ENCODE measurements around the gene SNTB2. TPM values are rescaled to one million over a fixed set of nuclear protein-coding genes. Genes with fewer than 3 reads are reported as not detected.
"Not testable (repeated sequence)": the region's sequence is repeated elsewhere in the genome, so short reads cannot be mapped to it uniquely, and the experiment has no call there.

Gene SNTB2
- total RNA-seq (10 to 100 TPM; 13.2 to 23.1 (median 17.3) TPM), total RNA-seq (11.9 to 46.2 (median 26.5) reads per million in 29 experiments)
- total RNA-seq (2013), result 18.1 TPM

DNA sequence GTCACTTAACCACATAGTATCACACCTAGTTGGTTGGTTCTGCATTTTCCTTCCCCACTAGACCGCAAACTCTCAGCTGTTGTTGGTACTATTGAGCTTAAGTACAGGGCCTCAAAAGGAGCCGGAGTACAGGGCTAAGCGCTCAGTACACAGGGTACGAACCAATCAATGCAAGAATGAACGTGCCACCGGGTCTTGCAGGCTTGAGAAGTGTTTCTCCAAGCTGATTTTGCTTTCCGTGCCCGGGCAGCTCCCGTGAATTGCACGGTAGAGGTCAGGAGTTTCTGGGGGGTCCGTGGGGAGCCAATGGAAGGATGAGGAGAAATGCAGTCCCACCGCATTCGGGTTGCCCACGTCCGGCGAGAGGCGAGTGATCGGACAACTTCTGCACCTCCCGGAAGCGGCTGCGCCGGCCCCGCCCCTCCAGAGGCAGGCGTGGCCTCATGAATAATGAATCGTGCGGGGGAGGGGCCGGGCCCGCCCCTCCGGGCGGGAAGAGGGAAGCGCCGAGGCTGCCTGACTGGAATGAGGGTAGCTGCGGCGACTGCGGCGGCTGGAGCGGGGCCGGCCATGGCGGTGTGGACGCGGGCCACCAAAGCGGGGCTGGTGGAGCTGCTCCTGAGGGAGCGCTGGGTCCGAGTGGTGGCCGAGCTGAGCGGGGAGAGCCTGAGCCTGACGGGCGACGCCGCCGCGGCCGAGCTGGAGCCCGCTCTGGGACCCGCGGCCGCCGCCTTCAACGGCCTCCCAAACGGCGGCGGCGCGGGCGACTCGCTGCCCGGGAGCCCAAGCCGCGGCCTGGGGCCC lies at the start of gene SNTB2:
SNTB2 (plus strand) TSS at position 523 of the 804 bp plus-strand sequence; CDS start at position 526, 3 bp downstream.
- ATAC-seq (replicated peaks in 1 of 4), result peak; percentile 81 to 88 (median 83)
- under 1% methylated on average over 68 of the region's 69 CpGs for WGBS (ENCODE audit: insufficient coverage)

DNA sequence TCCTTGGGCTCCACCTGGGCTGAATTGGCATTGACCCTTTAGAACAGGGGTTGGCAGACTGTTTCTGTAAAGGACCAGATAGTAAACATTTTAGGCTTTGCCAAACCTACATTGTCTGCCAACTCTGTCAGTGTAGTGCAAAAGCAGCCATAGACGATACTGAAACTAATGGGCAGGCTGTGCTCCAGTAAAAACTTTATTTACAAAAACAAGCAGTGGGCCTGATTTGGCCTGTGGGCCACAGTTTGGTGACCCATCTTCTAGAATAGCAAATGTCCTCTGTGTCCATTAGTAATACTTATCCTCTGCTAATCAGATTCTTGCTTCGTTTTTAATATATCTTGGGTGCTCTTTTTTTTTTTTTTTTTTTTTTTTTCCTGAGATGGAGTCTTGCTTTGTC lies 48.4 kb upstream of the SNTB2 start:
- WGBS (ENCODE audit: insufficient coverage), result no CpG with 5 or more reads among the region's 2 CpGs
- H3K9me3 Mint-ChIP-seq, result no peaks in the 10 kb centered on the region
- peaks cover 18 to 21% (median 21%) of the 10 kb centered on the region in 3 donors for H3K4me1 Mint-ChIP-seq
- ChIA-PET CTCF (no interaction called here), POLR2A (no interaction called here)
- H3K27ac ChIP-seq (ENCODE audit: low read length), result no peak overlapping the region
- H3K36me3 ChIP-seq (ENCODE audit: control insufficient read depth in 2 of 2, extremely low read depth in 1 of 2, insufficient read depth in 1 of 2, low read length in 1 of 2), result peaks cover 13 to 50% of the 10 kb centered on the region in 2 donors
- no peaks in the 10 kb centered on the region for H3K27me3 Mint-ChIP-seq
- H3K4me3 ChIP-seq (ENCODE audit: control insufficient read depth in 1 of 2, extremely low read depth in 1 of 2, low read length in 1 of 2), result no peak overlapping the region
- no peaks in the 10 kb centered on the region for H3K9me3 ChIP-seq
- no peaks in the 10 kb centered on the region for H3K27me3 ChIP-seq (replicated peaks in 1 of 2; ENCODE audit: control insufficient read depth in 2 of 2, extremely low read depth in 1 of 2, insufficient read depth in 2 of 2, low read length in 1 of 2)
- peaks cover 52% of the 10 kb centered on the region for H3K36me3 Mint-ChIP-seq
- ATAC-seq (replicated peaks in 1 of 4) (no peak), DNase-seq (no peak)
- peaks cover 0 to 4% of the 10 kb centered on the region in 2 experiments for H3K4me1 ChIP-seq (ENCODE audit: control insufficient read depth in 1 of 2, extremely low read depth in 1 of 2, insufficient read depth in 2 of 2, low read length in 2 of 2)
- no peak overlapping the region for H3K4me3 Mint-ChIP-seq
- H3K27ac Mint-ChIP-seq, result no peak overlapping the region

More for the DNA sequence above, at the start of gene SNTB2:
- H3K4me1 Mint-ChIP-seq, result peaks cover 43 to 52% (median 47%) of the 10 kb centered on the region in 3 donors
- ChIA-PET POLR2A (interaction anchor here (0.5 to 1.1 kb wide), 4 partner anchors 21 to 54 kb away, joined by 3 to 4 read pairs (median 4); partner anchors contain the start of genes CHTF8 (in 1 of the 2) and UTP4 (in 1 of the 2)), CTCF (interaction anchor here (0.5 to 3.2 kb wide), 10 partner anchors 11 to 1641 kb away, joined by 3 to 8 read pairs (median 4); no protein-coding TSS in a partner anchor)
- peak; percentile 59 to 86 (median 74) for DNase-seq
- H3K4me3 ChIP-seq (ENCODE audit: control insufficient read depth in 1 of 2, extremely low read depth in 1 of 2, low read length in 1 of 2), result peak within 1 kb of the TSS; percentile 73 to 78
- peak within 1 kb of the TSS; percentile 99 for H3K27ac Mint-ChIP-seq
- no peaks in the 10 kb centered on the region for H3K27me3 ChIP-seq (replicated peaks in 1 of 2; ENCODE audit: control insufficient read depth in 2 of 2, extremely low read depth in 1 of 2, insufficient read depth in 2 of 2, low read length in 1 of 2)
- no peaks in the 10 kb centered on the region for H3K36me3 ChIP-seq (ENCODE audit: control insufficient read depth in 2 of 2, extremely low read depth in 1 of 2, insufficient read depth in 1 of 2, low read length in 1 of 2)
- peaks cover 13 to 50% of the 10 kb centered on the region in 2 experiments for H3K4me1 ChIP-seq (ENCODE audit: control insufficient read depth in 1 of 2, extremely low read depth in 1 of 2, insufficient read depth in 2 of 2, low read length in 2 of 2)
- H3K4me3 Mint-ChIP-seq, result peak within 1 kb of the TSS; percentile 99 to 100 (median 99)
- H3K27ac ChIP-seq (ENCODE audit: low read length), result peak within 1 kb of the TSS; percentile 69
- no peaks in the 10 kb centered on the region for H3K27me3 Mint-ChIP-seq
- H3K9me3 Mint-ChIP-seq, result no peaks in the 10 kb centered on the region
- peaks cover 5% of the 10 kb centered on the region for H3K36me3 Mint-ChIP-seq
- H3K9me3 ChIP-seq, result no peaks in the 10 kb centered on the region

DNA sequence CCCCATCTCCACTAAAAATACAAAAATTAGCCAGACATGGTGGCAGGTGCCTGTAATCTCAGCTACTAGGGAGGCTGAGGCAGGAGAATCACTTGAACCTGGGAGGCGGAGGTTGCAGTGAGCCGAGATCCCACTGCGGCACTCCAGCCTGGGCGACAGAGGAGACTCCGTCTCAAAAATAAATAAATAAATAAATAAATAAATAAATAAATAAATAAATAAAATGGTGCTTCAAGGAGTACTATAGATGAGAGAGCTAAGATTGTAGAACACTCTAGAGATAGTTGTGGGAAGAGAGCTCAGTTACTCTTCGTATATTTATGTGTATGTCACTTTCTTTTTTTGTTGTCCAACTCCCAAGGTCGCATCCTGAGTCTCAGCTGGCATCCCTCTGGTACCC lies 47.5 kb upstream of the SNTB2 start:
- peaks cover 55% of the 10 kb centered on the region for H3K36me3 Mint-ChIP-seq
- CTCF ChIA-PET, result interaction anchor here in 1 of 2 donors (1.0 kb wide), 1 partner anchor 11 kb away, joined by 3 read pairs; no protein-coding TSS in a partner anchor
- DNase-seq; H3K9me3 ChIP-seq; ATAC-seq (replicated peaks in 1 of 4); H3K4me3 Mint-ChIP-seq; H3K27ac Mint-ChIP-seq; H3K27ac ChIP-seq (ENCODE audit: low read length); POLR2A ChIA-PET; H3K4me1 ChIP-seq (ENCODE audit: control insufficient read depth in 1 of 2, extremely low read depth in 1 of 2, insufficient read depth in 2 of 2, low read length in 2 of 2); H3K27me3 Mint-ChIP-seq; H3K9me3 Mint-ChIP-seq; H3K27me3 ChIP-seq (replicated peaks in 1 of 2; ENCODE audit: control insufficient read depth in 2 of 2, extremely low read depth in 1 of 2, insufficient read depth in 2 of 2, low read length in 1 of 2); H3K4me3 ChIP-seq (ENCODE audit: control insufficient read depth in 1 of 2, extremely low read depth in 1 of 2, low read length in 1 of 2): not testable (repeated sequence)
- no CpG with 5 or more reads among the region's 7 CpGs for WGBS (ENCODE audit: insufficient coverage)
- peaks cover 10 to 14% (median 12%) of the 10 kb centered on the region in 3 donors for H3K4me1 Mint-ChIP-seq
- H3K36me3 ChIP-seq (ENCODE audit: control insufficient read depth in 2 of 2, extremely low read depth in 1 of 2, insufficient read depth in 1 of 2, low read length in 1 of 2), result peaks cover 19 to 57% of the 10 kb centered on the region in 2 donors

DNA sequence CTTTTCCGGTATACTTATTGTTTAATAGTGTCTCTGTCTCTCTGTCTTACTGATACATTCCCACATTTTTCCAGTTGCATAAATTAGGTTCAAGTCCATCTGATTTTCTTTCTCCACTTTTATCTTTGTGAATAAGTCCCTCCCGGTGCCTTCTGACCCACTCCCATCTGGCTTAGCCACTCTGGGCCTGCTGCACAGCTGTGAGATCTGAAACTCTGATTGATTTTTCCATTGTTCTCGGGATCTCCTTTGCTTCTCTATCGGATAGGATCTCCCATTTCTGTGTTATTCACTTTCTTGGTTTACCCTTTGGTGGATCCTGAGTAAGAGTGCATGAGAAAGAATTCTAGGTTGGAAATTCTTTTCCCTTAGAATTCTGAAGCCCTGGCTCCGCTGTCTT lies 46.0 kb upstream of the SNTB2 start:
- no peak overlapping the region for H3K27ac Mint-ChIP-seq
- H3K27me3 Mint-ChIP-seq, result no peaks in the 10 kb centered on the region
- Histone ChIP-seq H3K36me3 (ENCODE audit: control insufficient read depth in 2 of 2, extremely low read depth in 1 of 2, insufficient read depth in 1 of 2, low read length in 1 of 2) (peaks cover 20 to 67% of the 10 kb centered on the region in 2 donors), H3K4me3 (ENCODE audit: control insufficient read depth in 1 of 2, extremely low read depth in 1 of 2, low read length in 1 of 2) (no peak overlapping the region), H3K4me1 (ENCODE audit: control insufficient read depth in 1 of 2, extremely low read depth in 1 of 2, insufficient read depth in 2 of 2, low read length in 2 of 2) (no peaks in the 10 kb centered on the region), H3K27me3 (replicated peaks in 1 of 2; ENCODE audit: control insufficient read depth in 2 of 2, extremely low read depth in 1 of 2, insufficient read depth in 2 of 2, low read length in 1 of 2) (no peaks in the 10 kb centered on the region), H3K9me3 (no peaks in the 10 kb centered on the region), H3K27ac (ENCODE audit: low read length) (no peak overlapping the region)
- CTCF ChIA-PET, result interaction anchor here in 1 of 2 donors (0.7 kb wide), 1 partner anchor 1622 kb away, joined by 3 read pairs; no protein-coding TSS in a partner anchor
- WGBS (ENCODE audit: insufficient coverage), result 75% methylated on average over 1 of the region's 5 CpGs
- no peak for ATAC-seq (replicated peaks in 1 of 4)
- peaks cover 4 to 8% (median 7%) of the 10 kb centered on the region in 3 donors for H3K4me1 Mint-ChIP-seq
- no peak overlapping the region for H3K4me3 Mint-ChIP-seq
- DNase-seq, result no peak
- H3K9me3 Mint-ChIP-seq, result no peaks in the 10 kb centered on the region
- peaks cover 61% of the 10 kb centered on the region for H3K36me3 Mint-ChIP-seq
- POLR2A ChIA-PET, result no interaction called here

DNA sequence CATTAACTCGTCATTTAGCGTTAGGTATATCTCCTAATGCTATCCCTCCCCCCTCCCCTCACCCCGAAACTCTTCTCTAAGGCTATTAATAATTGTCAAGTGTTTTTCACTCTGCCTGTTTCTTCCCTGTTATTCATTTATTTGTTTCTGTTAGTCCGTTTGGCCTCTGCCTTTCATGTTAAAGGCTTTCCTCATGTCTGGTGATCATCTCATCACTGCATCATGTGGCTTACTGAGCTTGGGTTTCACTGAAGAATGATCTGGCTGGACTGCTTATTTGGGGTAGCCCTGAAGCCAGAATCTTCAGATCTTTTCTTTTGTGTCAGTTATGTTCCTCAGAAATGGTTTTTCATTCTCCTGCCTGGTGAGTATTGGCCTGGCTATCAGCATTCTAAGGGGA lies 45.0 kb upstream of the SNTB2 start:
- no peak overlapping the region for H3K4me3 ChIP-seq (ENCODE audit: control insufficient read depth in 1 of 2, extremely low read depth in 1 of 2, low read length in 1 of 2)
- CTCF ChIA-PET, result no interaction called here

DNA sequence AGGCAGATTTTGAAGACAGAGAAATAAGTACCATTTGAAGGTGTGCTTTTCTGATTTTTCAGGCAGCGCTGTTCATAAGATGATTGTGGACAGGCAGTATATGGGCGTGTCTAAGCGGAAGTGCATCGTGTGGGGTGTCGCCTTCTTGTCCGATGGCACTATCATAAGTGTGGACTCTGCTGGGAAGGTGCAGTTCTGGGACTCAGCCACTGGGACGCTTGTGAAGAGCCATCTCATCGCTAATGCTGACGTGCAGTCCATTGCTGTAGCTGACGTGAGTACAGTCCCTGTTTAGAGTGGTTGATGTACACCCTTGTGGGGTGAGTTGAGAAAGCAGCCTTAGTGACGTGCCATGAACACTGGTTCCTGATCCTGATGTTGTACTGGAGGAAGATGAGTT lies 43.8 kb upstream of the SNTB2 start:
- H3K4me1 ChIP-seq (ENCODE audit: control insufficient read depth in 1 of 2, extremely low read depth in 1 of 2, insufficient read depth in 2 of 2, low read length in 2 of 2), result no peaks in the 10 kb centered on the region
- H3K4me3 ChIP-seq (ENCODE audit: control insufficient read depth in 1 of 2, extremely low read depth in 1 of 2, low read length in 1 of 2), result no peak overlapping the region
- no peaks in the 10 kb centered on the region for H3K9me3 Mint-ChIP-seq
- no peaks in the 10 kb centered on the region for H3K9me3 ChIP-seq
- DNase-seq (no peak), ATAC-seq (replicated peaks in 1 of 4) (no peak)
- peaks cover 56% of the 10 kb centered on the region for H3K36me3 Mint-ChIP-seq
- no peak overlapping the region for H3K4me3 Mint-ChIP-seq
- 94% methylated on average over 11 of the region's 11 CpGs for WGBS (ENCODE audit: insufficient coverage)
- peaks cover 0 to 2% (median 0%) of the 10 kb centered on the region in 3 donors for H3K4me1 Mint-ChIP-seq
- H3K27me3 Mint-ChIP-seq, result no peaks in the 10 kb centered on the region
- H3K27ac Mint-ChIP-seq, result no peak overlapping the region
- H3K36me3 ChIP-seq (ENCODE audit: control insufficient read depth in 2 of 2, extremely low read depth in 1 of 2, insufficient read depth in 1 of 2, low read length in 1 of 2), result peaks cover 20 to 60% of the 10 kb centered on the region in 2 donors
- POLR2A ChIA-PET, result no interaction called here
- no peaks in the 10 kb centered on the region for H3K27me3 ChIP-seq (replicated peaks in 1 of 2; ENCODE audit: control insufficient read depth in 2 of 2, extremely low read depth in 1 of 2, insufficient read depth in 2 of 2, low read length in 1 of 2)
- CTCF ChIA-PET, result no interaction called here
- no peak overlapping the region for H3K27ac ChIP-seq (ENCODE audit: low read length)

More for the DNA sequence above, 45.0 kb upstream of the SNTB2 start:
- DNase-seq, result no peak
- POLR2A ChIA-PET, result no interaction called here
- H3K9me3 Mint-ChIP-seq, result no peaks in the 10 kb centered on the region
- Histone ChIP-seq H3K9me3 (no peaks in the 10 kb centered on the region), H3K4me1 (ENCODE audit: control insufficient read depth in 1 of 2, extremely low read depth in 1 of 2, insufficient read depth in 2 of 2, low read length in 2 of 2) (no peaks in the 10 kb centered on the region), H3K27ac (ENCODE audit: low read length) (no peak overlapping the region), H3K36me3 (ENCODE audit: control insufficient read depth in 2 of 2, extremely low read depth in 1 of 2, insufficient read depth in 1 of 2, low read length in 1 of 2) (peaks cover 20 to 66% of the 10 kb centered on the region in 2 donors), H3K27me3 (replicated peaks in 1 of 2; ENCODE audit: control insufficient read depth in 2 of 2, extremely low read depth in 1 of 2, insufficient read depth in 2 of 2, low read length in 1 of 2) (no peaks in the 10 kb centered on the region)
- peaks cover 60% of the 10 kb centered on the region for H3K36me3 Mint-ChIP-seq
- H3K27ac Mint-ChIP-seq, result no peak overlapping the region
- no peak for ATAC-seq (replicated peaks in 1 of 4)
- no peak overlapping the region for H3K4me3 Mint-ChIP-seq
- WGBS (ENCODE audit: insufficient coverage), result no CpG with 5 or more reads among the region's 4 CpGs
- H3K4me1 Mint-ChIP-seq, result peaks cover 0 to 6% (median 2%) of the 10 kb centered on the region in 3 donors
- H3K27me3 Mint-ChIP-seq, result no peaks in the 10 kb centered on the region

Measured in T-cell (primary cell).